OCI-LY1 (cell line): ENCODE measurements around the gene KRTAP10-5.

Source experiments
- H2AFZ ChIP-seq: fragments of 200-600 bp; sonication (generic), shearing (Covaris generic); 2 replicates; pipeline ENCODE4 v1.6.0; 2014; ENCODE audit warnings: antibody characterized with exemption, mild to moderate bottlenecking, low read length
- H3F3A ChIP-seq: fragments of 200-600 bp; sonication (generic), shearing (Covaris generic); 2 replicates; pipeline ENCODE4 v1.6.0; 2014; ENCODE audit warnings: mild to moderate bottlenecking, antibody characterized with exemption, low read length, moderate library complexity; ENCODE audit not compliant: insufficient read depth
- H3K27ac ChIP-seq: fragments of 200-600 bp; sonication (generic); 2 replicates; pipeline ENCODE4 v1.5.1; 2014; ENCODE audit warnings: low read length, mixed run types, mild to moderate bottlenecking, low read depth; ENCODE audit not compliant: poor library complexity, severe bottlenecking
- H3K27me3 ChIP-seq: fragments of 200-600 bp; sonication (generic); 2 replicates; pipeline ENCODE4 v1.6.0; 2014; ENCODE audit warnings: antibody characterized with exemption, mild to moderate bottlenecking, low read length, moderate library complexity; ENCODE audit not compliant: insufficient read depth
- H3K36me3 ChIP-seq: fragments of 200-600 bp; sonication (generic); 2 replicates; pipeline ENCODE4 v1.6.1; 2014; ENCODE audit warnings: mild to moderate bottlenecking, antibody characterized with exemption, low read length, moderate library complexity, mixed read lengths; ENCODE audit not compliant: insufficient read depth
- H3K4me1 ChIP-seq: fragments of 200-600 bp; sonication (generic); 2 replicates; pipeline ENCODE4 v1.5.1; 2014; ENCODE audit warnings: mild to moderate bottlenecking, low read length, moderate library complexity; ENCODE audit not compliant: insufficient read depth, severe bottlenecking
- H3K4me2 ChIP-seq: fragments of 200-600 bp; sonication (generic), shearing (Covaris generic); 2 replicates; pipeline ENCODE4 v1.6.1; 2014; ENCODE audit warnings: low read length
- H3K4me3 ChIP-seq: fragments of 200-600 bp; sonication (generic); 2 replicates; pipeline ENCODE4 v1.5.1; 2014; ENCODE audit warnings: low read length, low read depth, mild to moderate bottlenecking, mixed read lengths; ENCODE audit not compliant: poor library complexity, severe bottlenecking
- H3K79me2 ChIP-seq: fragments of 200-600 bp; shearing (Covaris generic); 2 replicates; pipeline ENCODE4 v1.6.1; 2016; ENCODE audit warnings: mixed run types, low read length, mixed read lengths; ENCODE audit not compliant: insufficient read depth
- H3K9ac ChIP-seq: fragments of 200-600 bp; sonication (generic), shearing (Covaris generic); 2 replicates; pipeline ENCODE4 v1.6.1; 2014; ENCODE audit warnings: mild to moderate bottlenecking, low read length, mixed read lengths
- H3K9me2 ChIP-seq: fragments of 200-600 bp; sonication (generic), shearing (Covaris generic); 2 replicates; pipeline ENCODE4 v1.6.1; 2014; ENCODE audit warnings: low read depth, mild to moderate bottlenecking, low read length, mixed read lengths
- H3K9me3 ChIP-seq: fragments of 200-600 bp; shearing (Covaris generic); 2 replicates; pipeline ENCODE4 v1.6.1; 2014; ENCODE audit warnings: low read length, mixed read lengths
- H4K20me1 ChIP-seq: fragments of 200-600 bp; sonication (generic), shearing (Covaris generic); 2 replicates; pipeline ENCODE4 v1.6.0; 2016; ENCODE audit warnings: mild to moderate bottlenecking, low read length; ENCODE audit not compliant: insufficient read depth
- EZH2 ChIP-seq: fragments of 200-600 bp; sonication (generic), shearing (Covaris generic); IDR thresholded peaks from 2 replicates; pipeline ENCODE4 v1.8.0; 2017; ENCODE audit warnings: borderline replicate concordance, mixed run types, mild to moderate bottlenecking, antibody characterized with exemption, low read length, moderate library complexity, mixed read lengths
- TF ChIP-seq, protein P1 (sequence below): fragments of 200-600 bp; sonication (generic), shearing (Covaris generic); IDR thresholded peaks from 2 replicates; pipeline ENCODE4 v1.5.1; 2017; ENCODE audit warnings: mild to moderate bottlenecking, antibody characterized with exemption, low read length, moderate library complexity, mixed read lengths

The KRTAP10-5 gene

DNA sequence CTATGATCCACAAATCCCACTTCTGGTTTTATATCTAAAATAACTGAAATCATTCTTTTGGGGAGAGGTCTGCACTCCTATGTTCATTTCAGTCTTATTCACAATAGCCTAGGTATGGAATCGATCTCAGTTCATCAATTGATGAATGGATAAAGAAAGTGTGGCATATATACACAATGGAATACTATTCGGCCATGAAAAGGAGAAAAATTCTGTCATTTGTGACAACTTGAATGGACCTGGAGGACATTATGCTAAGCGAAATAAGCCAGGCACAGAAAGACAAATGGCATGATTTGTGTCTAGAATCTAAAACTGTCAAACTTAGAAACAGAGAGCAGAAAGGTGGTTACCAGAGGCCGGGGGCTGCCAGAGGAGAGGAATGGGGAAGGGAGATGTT lies 26.1 kb upstream of the KRTAP10-5 start:
- Histone ChIP-seq H3K27me3 (no peaks in the 10 kb centered on the region), H3K4me2 (no peak overlapping the region), H2AFZ (no peak overlapping the region), H4K20me1 (no peaks in the 10 kb centered on the region), H3K9me2 (no peaks in the 10 kb centered on the region), H3K9me3 (0 out of 2 replicates have a peak, but pooled peaks cover 2% of the 10 kb centered on the region), H3K36me3 (no peaks in the 10 kb centered on the region), H3K4me1 (no peaks in the 10 kb centered on the region), H3K4me3 (no peak overlapping the region), H3K27ac (no peak overlapping the region), H3F3A (no peaks in the 10 kb centered on the region), H3K9ac (no peak overlapping the region), H3K79me2 (no peaks in the 10 kb centered on the region)
- TF ChIP-seq, protein P1, sequence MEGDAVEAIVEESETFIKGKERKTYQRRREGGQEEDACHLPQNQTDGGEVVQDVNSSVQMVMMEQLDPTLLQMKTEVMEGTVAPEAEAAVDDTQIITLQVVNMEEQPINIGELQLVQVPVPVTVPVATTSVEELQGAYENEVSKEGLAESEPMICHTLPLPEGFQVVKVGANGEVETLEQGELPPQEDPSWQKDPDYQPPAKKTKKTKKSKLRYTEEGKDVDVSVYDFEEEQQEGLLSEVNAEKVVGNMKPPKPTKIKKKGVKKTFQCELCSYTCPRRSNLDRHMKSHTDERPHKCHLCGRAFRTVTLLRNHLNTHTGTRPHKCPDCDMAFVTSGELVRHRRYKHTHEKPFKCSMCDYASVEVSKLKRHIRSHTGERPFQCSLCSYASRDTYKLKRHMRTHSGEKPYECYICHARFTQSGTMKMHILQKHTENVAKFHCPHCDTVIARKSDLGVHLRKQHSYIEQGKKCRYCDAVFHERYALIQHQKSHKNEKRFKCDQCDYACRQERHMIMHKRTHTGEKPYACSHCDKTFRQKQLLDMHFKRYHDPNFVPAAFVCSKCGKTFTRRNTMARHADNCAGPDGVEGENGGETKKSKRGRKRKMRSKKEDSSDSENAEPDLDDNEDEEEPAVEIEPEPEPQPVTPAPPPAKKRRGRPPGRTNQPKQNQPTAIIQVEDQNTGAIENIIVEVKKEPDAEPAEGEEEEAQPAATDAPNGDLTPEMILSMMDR: no peak
- no peak for TF ChIP-seq EZH2

DNA sequence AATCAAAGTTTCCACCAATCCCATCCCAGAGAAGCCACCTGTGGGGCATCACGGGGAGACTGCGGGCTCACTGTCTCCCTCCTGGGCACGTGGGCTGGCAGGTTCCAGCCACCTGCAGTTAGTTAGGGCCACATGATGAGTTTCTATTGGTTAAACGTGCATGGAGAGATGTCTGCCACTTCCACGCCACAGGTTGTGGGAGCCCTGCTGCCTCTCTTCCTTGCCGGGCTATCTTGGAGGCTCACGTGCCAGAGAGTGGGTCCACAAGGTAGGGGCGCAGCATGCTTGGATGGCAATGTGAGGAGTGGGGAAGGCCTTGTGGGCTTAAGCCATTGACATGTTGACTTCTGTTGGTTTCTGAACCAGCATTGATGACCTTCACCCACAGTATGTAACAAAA lies 23.5 kb upstream of the KRTAP10-5 start:
- no peaks in the 10 kb centered on the region for H3F3A ChIP-seq
- H3K4me2 ChIP-seq: no peak overlapping the region
- no peaks in the 10 kb centered on the region for H3K27me3 ChIP-seq
- H3K9me2 ChIP-seq: no peaks in the 10 kb centered on the region
- H4K20me1 ChIP-seq: no peaks in the 10 kb centered on the region
- H2AFZ ChIP-seq: no peak overlapping the region
- no peak overlapping the region for H3K4me3 ChIP-seq
- no peaks in the 10 kb centered on the region for H3K4me1 ChIP-seq
- no peak overlapping the region for H3K9ac ChIP-seq
- TF ChIP-seq EZH2: no peak
- TF ChIP-seq, protein P1: no peak
- H3K36me3 ChIP-seq: no peaks in the 10 kb centered on the region
- no peaks in the 10 kb centered on the region for H3K9me3 ChIP-seq
- H3K79me2 ChIP-seq: no peaks in the 10 kb centered on the region
- H3K27ac ChIP-seq: no peak overlapping the region

DNA sequence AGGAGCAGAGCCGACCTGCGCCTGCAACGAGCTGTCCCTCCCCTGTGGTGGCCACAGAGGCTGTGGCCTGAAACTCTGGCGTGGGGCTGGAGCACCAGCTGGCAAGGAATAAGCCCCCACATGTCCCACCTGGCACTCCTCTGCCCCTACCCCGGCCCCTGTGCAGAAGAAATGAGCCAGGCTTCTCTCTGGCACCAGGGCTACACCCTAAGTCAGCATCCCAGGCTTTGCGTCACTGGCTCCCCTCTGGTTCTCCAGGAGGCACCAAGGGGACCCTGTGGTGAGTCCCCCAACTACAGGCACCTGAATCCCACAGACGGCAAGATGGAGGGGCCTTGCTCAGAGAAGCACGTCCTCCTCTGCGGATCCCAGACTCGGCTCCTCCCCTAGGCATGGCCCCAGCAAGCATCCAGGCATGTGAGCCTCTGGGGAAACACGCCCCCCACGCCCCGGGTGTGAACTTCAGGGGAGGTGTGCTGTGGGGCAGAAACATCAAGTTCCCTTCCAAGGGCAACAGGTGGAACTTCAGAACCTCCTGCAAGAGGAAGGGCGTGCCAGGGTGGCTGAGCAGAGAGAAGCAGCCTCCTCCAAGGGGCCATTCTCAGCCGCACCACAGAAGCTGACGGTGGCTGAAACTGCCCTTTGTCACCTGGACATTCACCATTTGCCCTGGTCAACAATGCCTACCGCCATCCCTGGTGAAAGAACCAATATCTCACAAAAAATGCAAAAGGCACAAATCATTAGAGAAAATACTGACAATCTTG lies 22.9 kb upstream of the KRTAP10-5 start:
- Histone ChIP-seq H3K9ac (no peak overlapping the region), H3K9me2 (no peaks in the 10 kb centered on the region), H2AFZ (no peak overlapping the region), H3K27me3 (no peaks in the 10 kb centered on the region), H3K4me3 (no peak overlapping the region), H3K4me2 (no peak overlapping the region), H3F3A (no peaks in the 10 kb centered on the region), H3K79me2 (no peaks in the 10 kb centered on the region), H3K27ac (no peak overlapping the region), H3K4me1 (no peaks in the 10 kb centered on the region), H4K20me1 (no peaks in the 10 kb centered on the region), H3K36me3 (no peaks in the 10 kb centered on the region), H3K9me3 (no peaks in the 10 kb centered on the region)
- TF ChIP-seq, protein P1: no peak
- no peak for TF ChIP-seq EZH2
